Sigmoid colon (tissue), 7 donors: ENCODE data around the gene HOXB4. TPM values are rescaled to one million over a fixed set of nuclear protein-coding genes. Genes with fewer than 3 reads are reported as not detected.
A peak's percentile ranks its signal among the peaks of the same experiment; 100 is the strongest.

Experiments used
- DNase-seq: peaks from one replicate; pipeline ENCODE4 v3.0.0-alpha.2; 2019
- H3K27ac ChIP-seq, 4 donors: fragments of 200-600 bp; sonication (generic); one replicate each; pipeline ENCODE4 v1.5.1; 2016 to 2019; ENCODE audit warnings: mild to moderate bottlenecking in 1 of 4
- H3K27me3 ChIP-seq, 3 donors: fragments of 200-600 bp; sonication (generic); one replicate each; pipeline ENCODE4 v1.5.1; 2019; ENCODE audit warnings: mild to moderate bottlenecking in 1 of 3
- H3K36me3 ChIP-seq, 4 donors: fragments of 200-600 bp; sonication (generic); one replicate each; pipeline ENCODE4 v1.5.1; 2016 to 2019
- H3K4me1 ChIP-seq, 4 donors: fragments of 200-600 bp; sonication (generic); one replicate each; pipeline ENCODE4 v1.5.1; 2017 to 2019
- H3K4me3 ChIP-seq, 4 donors: fragments of 200-600 bp; sonication (generic); one replicate each; pipeline ENCODE4 v1.5.1; 2017 to 2019; ENCODE audit warnings: mild to moderate bottlenecking in 2 of 4, moderate library complexity in 1 of 4
- H3K9me3 ChIP-seq, 4 donors: fragments of 200-600 bp in 3 of 4; sonication (generic) in 3 of 4; one replicate each; pipeline versions ENCODE4 v1.5.1 to v1.6.1; 2013 to 2019
- CTCF ChIP-seq, 4 experiments: fragments of 450-650 bp in 3 of 4; fragments of 200-600 bp in 1 of 4; IDR thresholded peaks; one replicate each; pipeline ENCODE4 v1.5.1; 2016 to 2019; ENCODE audit warnings: antibody characterized with exemption in 4 of 4, mild to moderate bottlenecking in 3 of 4, moderate library complexity in 2 of 4
- EP300 ChIP-seq, 4 donors: sonication (generic); formaldehyde crosslinking; IDR thresholded peaks; one replicate each; pipeline ENCODE4 v1.6.1; 2017; ENCODE audit warnings: antibody characterized with exemption in 4 of 4
- POLR2A ChIP-seq, 2 donors: fragments of 450-650 bp; IDR thresholded peaks; one replicate each; pipeline ENCODE4 v1.6.1; 2016; ENCODE audit warnings: antibody characterized with exemption in 2 of 2, mild to moderate bottlenecking in 2 of 2, moderate library complexity in 2 of 2
- POLR2AphosphoS5 ChIP-seq, 4 donors: sonication (generic); formaldehyde crosslinking; IDR thresholded peaks; one replicate each; pipeline ENCODE4 v1.6.1; 2017; ENCODE audit warnings: antibody characterized with exemption in 4 of 4
- WGBS, 2 donors: extraction: QIAGEN DNeasy Blood & Tissue Kit; methylation state at CpG; one replicate each; pipeline ENCODE4 v1.1.7; 2013; 5-methylcytosine and 5-hydroxymethylcytosine counted together
- intact Hi-C: fragments of 100-400 bp; cut with DNase I; formaldehyde crosslinking; loops from one replicate; pipeline ENCODE4 v1.15.1; 2023
- polyA plus RNA-seq, 3 donors: library from polyadenylated mRNA; stranded (reverse); fragments of 200-250 nt; gene quantifications; one replicate each; pipeline ENCODE4 v1.2.3, GENCODE V29; 2013
- total RNA-seq, 4 donors: library from RNA; depleted of rRNA; stranded (reverse); fragments of >200 nt; gene quantifications; one replicate each; pipeline ENCODE4 v1.1.0, GENCODE V29; 2016
- donor health status: healthy with polysubstance abuse.
- donor health status: Bipolar disorder and iron deficiency.
- donor health status: healthy.

HOXB4 gene
- total and polyA plus RNA-seq, 7 donors = 0.23 to 8.3 (median 4.6) TPM

GRCh38 chr17:48549281-48549630 lies 28.9 kb downstream of the HOXB4 start:
- TF ChIP-seq EP300 (IDR thresholded peaks at IDR 0.05) (no peak), CTCF (IDR thresholded peaks at IDR 0.05) (no peak), POLR2A (IDR thresholded peaks at IDR 0.05) (no peak), POLR2AphosphoS5 (IDR thresholded peaks at IDR 0.05) (no peak)
- DNase-seq = no peak
- peak overlapping the region; percentile 94 to 99 (median 96) for H3K27ac ChIP-seq
- no peak overlapping the region for H3K4me3 ChIP-seq
- intact Hi-C loops = no loop called here
- no peaks in the 10 kb centered on the region for H3K9me3 ChIP-seq
- peaks cover 0 to 10% (median 3%) of the 10 kb centered on the region in 4 donors for H3K36me3 ChIP-seq
- WGBS, 2 donors = 73 to 75% methylated on average over 3 of the region's 3 CpGs
- peaks cover 0 to 97% (median 93%) of the 10 kb centered on the region in 4 donors for H3K4me1 ChIP-seq
- no peaks in the 10 kb centered on the region for H3K27me3 ChIP-seq

GRCh38 chr17:48548523-48549280 lies 29.4 kb downstream of the HOXB4 start:
- Histone ChIP-seq H3K27ac (peak overlapping the region; percentile 94 to 99 (median 96)), H3K4me3 (peak overlapping the region in 2 of 4 donors; percentile 28 to 32), H3K27me3 (no peaks in the 10 kb centered on the region), H3K36me3 (peaks cover 0 to 10% (median 3%) of the 10 kb centered on the region in 4 donors), H3K9me3 (no peaks in the 10 kb centered on the region), H3K4me1 (peaks cover 0 to 91% (median 88%) of the 10 kb centered on the region in 4 donors)
- WGBS, 2 donors = 59 to 80% methylated on average over 6 of the region's 6 CpGs
- no peak for DNase-seq
- intact Hi-C loops = no loop called here
- TF ChIP-seq POLR2AphosphoS5 (IDR thresholded peaks at IDR 0.05) (no peak), CTCF (IDR thresholded peaks at IDR 0.05) (no peak), EP300 (IDR thresholded peaks at IDR 0.05) (no peak), POLR2A (IDR thresholded peaks at IDR 0.05) (no peak)

- intact Hi-C loops = no loop called here
- Histone ChIP-seq H3K4me1 (peaks cover 0 to 84% (median 81%) of the 10 kb centered on the region in 4 donors), H3K27ac (peak overlapping the region; percentile 94 to 99 (median 96)), H3K4me3 (peak overlapping the region; percentile 6 to 34 (median 30)), H3K9me3 (no peaks in the 10 kb centered on the region), H3K27me3 (no peaks in the 10 kb centered on the region), H3K36me3 (peaks cover 0 to 15% (median 3%) of the 10 kb centered on the region in 4 donors)
- WGBS, 2 donors = 45 to 77% methylated on average over 24 of the region's 24 CpGs
- no peak for TF ChIP-seq EP300 (IDR thresholded peaks at IDR 0.05)
- no peak for TF ChIP-seq CTCF (IDR thresholded peaks at IDR 0.05)
- TF ChIP-seq POLR2AphosphoS5 (IDR thresholded peaks at IDR 0.05) = peak in 1 of 4 donors; percentile 32
- DNase-seq = peak; percentile 81
Measured at GRCh38 chr17:48547808-48548522, 30.2 kb downstream of the HOXB4 start.

GRCh38 chr17:48546924-48547807 lies 31.0 kb downstream of the HOXB4 start:
- TF ChIP-seq POLR2AphosphoS5 (IDR thresholded peaks at IDR 0.05) (peak; percentile 43 to 66 (median 52)), CTCF (IDR thresholded peaks at IDR 0.05) (no peak)
- H3K27ac ChIP-seq = peak overlapping the region; percentile 94 to 99 (median 96)
- H3K27me3 ChIP-seq = no peaks in the 10 kb centered on the region
- H3K4me3 ChIP-seq = peak overlapping the region; percentile 6 to 34 (median 30)
- intact Hi-C loops = no loop called here
- H3K4me1 ChIP-seq = peaks cover 0 to 76% (median 73%) of the 10 kb centered on the region in 4 donors
- WGBS, 2 donors = 19 to 36% methylated on average over 10 of the region's 10 CpGs
- H3K9me3 ChIP-seq = no peaks in the 10 kb centered on the region
- H3K36me3 ChIP-seq = peaks cover 0 to 16% (median 5%) of the 10 kb centered on the region in 4 donors
- DNase-seq = peak; percentile 90
